Endothelial cell of umbilical vein (primary cell): ENCODE measurements around the gene BMPR1A. TPM values are rescaled to one million over a fixed set of nuclear protein-coding genes. Genes with fewer than 3 reads are reported as not detected.

ENCODE experiments used
- BruUV-seq: library from RNA; stranded (reverse); fragments of 400-500 nt; replicated peaks from 2 replicates; lab custom pipeline; 2021; lab: Mats Ljungman, UMichigan
- CTCF ChIA-PET: fragments of 300-600, 350-600 bp; sonication (Branson Sonifier 250); formaldehyde crosslinking; loops from one replicate; lab custom pipeline; 2021; ENCODE audit warnings: antibody characterized with exemption, inconsistent platforms; lab: Charles Lee
- POLR2A ChIA-PET: fragments of 300-600, 350-600 bp; sonication (Branson Sonifier 250); formaldehyde crosslinking; loops from one replicate; lab custom pipeline; 2021; ENCODE audit warnings: antibody characterized with exemption, inconsistent platforms; lab: Charles Lee
- DNase-seq: peaks from one replicate; pipeline ENCODE4 v3.0.0-alpha.2; 2011; ENCODE audit warnings: low read depth, low spot score
- FAIRE-seq: peaks from 2 replicates; lab custom pipeline; 2011; peaks lifted over from hg19 to GRCh38; lab: Jason Lieb, UNC
- H2AFZ ChIP-seq: 2 replicates; pipeline ENCODE4 v1.6.0; 2012; ENCODE audit warnings: low read depth, low read length, control low read depth, inconsistent platforms
- H3K27ac ChIP-seq: 2 replicates; pipeline ENCODE4 v1.5.1; 2011; ENCODE audit warnings: low read depth, mild to moderate bottlenecking, control low read depth, low read length, moderate library complexity; ENCODE audit not compliant: insufficient read depth
- H3K27me3 ChIP-seq, 2 experiments: 2 replicates each; pipeline versions ENCODE4 v1.6.0 to v1.6.1; 2011; ENCODE audit warnings: low read length in 2 of 2, mixed read lengths in 1 of 2; ENCODE audit not compliant: control insufficient read depth in 2 of 2, insufficient read depth in 2 of 2
- H3K36me3 ChIP-seq, 2 experiments: 2 replicates in 1 of 2; 3 replicates in 1 of 2; pipeline ENCODE4 v1.5.1; 2011; ENCODE audit warnings: low read length in 2 of 2, mild to moderate bottlenecking in 1 of 2, moderate library complexity in 1 of 2; ENCODE audit not compliant: control insufficient read depth in 2 of 2, insufficient read depth in 2 of 2; ENCODE audit errors: extremely low read depth in 1 of 2
- H3K4me1 ChIP-seq: 3 replicates; pipeline ENCODE4 v1.5.1; 2011; ENCODE audit warnings: mild to moderate bottlenecking, low read length; ENCODE audit not compliant: control insufficient read depth, insufficient read depth; ENCODE audit errors: extremely low read depth
- H3K4me2 ChIP-seq: 2 replicates; pipeline ENCODE4 v1.6.1; 2011; ENCODE audit warnings: low read length, control low read depth, mixed read lengths; ENCODE audit not compliant: insufficient read depth
- H3K4me3 ChIP-seq, 3 experiments: fragments of 200-600 bp in 1 of 3; sonication (generic), shearing (Covaris generic) in 1 of 3; replicated peaks in 1 of 3; 2 replicates each; pipeline ENCODE4 v1.5.1; 2011 to 2016; ENCODE audit warnings: control low read depth in 3 of 3, low read length in 3 of 3, mild to moderate bottlenecking in 2 of 3, inconsistent platforms in 1 of 3, low read depth in 1 of 3, moderate library complexity in 1 of 3; ENCODE audit not compliant: insufficient read depth in 1 of 3
- H3K79me2 ChIP-seq: 2 replicates; pipeline ENCODE4 v1.6.0; 2012; ENCODE audit warnings: low read length, inconsistent platforms; ENCODE audit not compliant: control insufficient read depth, insufficient read depth
- H3K9ac ChIP-seq: replicated peaks from 2 replicates; pipeline ENCODE3; 2011; ENCODE audit warnings: low read length, control low read depth; ENCODE audit not compliant: insufficient read depth; ENCODE audit errors: extremely low read depth
- H3K9me1 ChIP-seq: replicated peaks from 3 replicates; pipeline ENCODE4 v1.6.0; 2011; ENCODE audit warnings: mild to moderate bottlenecking, low read length; ENCODE audit not compliant: control insufficient read depth, insufficient read depth; ENCODE audit errors: extremely low read depth
- H3K9me3 ChIP-seq: replicated peaks from 2 replicates; pipeline ENCODE4 v1.5.1; 2012; ENCODE audit warnings: low read length, inconsistent platforms; ENCODE audit not compliant: control insufficient read depth, insufficient read depth
- H4K20me1 ChIP-seq: replicated peaks from 2 replicates; pipeline ENCODE3; 2011; ENCODE audit warnings: mild to moderate bottlenecking, low read length; ENCODE audit not compliant: control insufficient read depth, insufficient read depth; ENCODE audit errors: extremely low read depth
- CTCF ChIP-seq, 2 donors: IDR thresholded peaks; 1 replicate in 1 of 2; 2 replicates in 1 of 2; pipeline ENCODE4 v1.5.1; 2011; ENCODE audit warnings: low read length in 2 of 2, mild to moderate bottlenecking in 2 of 2, moderate library complexity in 2 of 2, control low read depth in 1 of 2, inconsistent platforms in 1 of 2, low read depth in 1 of 2; ENCODE audit not compliant: insufficient read depth in 1 of 2; ENCODE audit errors: extremely low read depth in 1 of 2
- EZH2 ChIP-seq: IDR thresholded peaks from 2 replicates; pipeline ENCODE4 v1.6.1; 2012; ENCODE audit warnings: borderline replicate concordance, low read depth, mild to moderate bottlenecking, moderate library complexity, low read length, inconsistent platforms; ENCODE audit not compliant: severe bottlenecking
- FOS ChIP-seq: IDR thresholded peaks from 2 replicates; pipeline ENCODE4 v1.6.1; 2011; ENCODE audit warnings: mild to moderate bottlenecking, low read length, moderate library complexity, borderline replicate concordance; ENCODE audit not compliant: insufficient read depth
- GATA2 ChIP-seq: IDR thresholded peaks from 2 replicates; pipeline ENCODE4 v1.7.0; 2011; ENCODE audit warnings: low read depth, mild to moderate bottlenecking, moderate library complexity, mixed read lengths, low read length; ENCODE audit not compliant: insufficient read length, insufficient read depth
- JUN ChIP-seq: IDR thresholded peaks from 2 replicates; pipeline ENCODE4 v1.6.1; 2011; ENCODE audit warnings: borderline replicate concordance, low read depth; ENCODE audit not compliant: insufficient read length, insufficient read depth
- MYC ChIP-seq: IDR thresholded peaks from one replicate; pipeline ENCODE4 v1.6.1; 2011; ENCODE audit warnings: mild to moderate bottlenecking, low read depth, low read length
- POLR2A ChIP-seq: IDR thresholded peaks from 2 replicates; pipeline ENCODE4 v1.6.1; 2012; ENCODE audit warnings: low read depth, mild to moderate bottlenecking, control low read depth, low read length
- POLR2AphosphoS5 ChIP-seq: IDR thresholded peaks from 2 replicates; pipeline ENCODE4 v1.6.1; 2012; ENCODE audit warnings: low read depth, mild to moderate bottlenecking, control low read depth, low read length, moderate library complexity; ENCODE audit not compliant: insufficient read depth
- dilution Hi-C: fragments of 300-500 bp; cut with MboI; formaldehyde crosslinking; loops from one replicate; pipeline ENCODE4 v1.15.0; 2019; ENCODE audit warnings: low sequenced_read_pairs; ENCODE audit not compliant: extremely low pct_ligation_motif_present
- intact Hi-C: fragments of 100-400 bp; cut with micrococcal nuclease; formaldehyde crosslinking; loops from one replicate; pipeline ENCODE4 v1.10.0; 2022
- polyA plus RNA-seq, 4 experiments: library from polyadenylated mRNA; depleted of rRNA in 3 of 4; stranded (reverse) in 3 of 4; unstranded in 1 of 4; fragments of >200 nt; gene quantifications; 2 replicates each; pipeline versions ENCODE4 v1.2.1 to v1.2.3, GENCODE V29; 2011 to 2012; ENCODE audit warnings: missing spikeins in 1 of 4
- total RNA-seq: library from RNA; stranded (reverse); gene quantifications from 2 replicates; pipeline ENCODE4 v1.2.3, GENCODE V29; 2021
- TF ChIP-seq, protein P1 (sequence below): IDR thresholded peaks from 2 replicates; pipeline ENCODE4 v1.6.1; 2011; ENCODE audit not compliant: insufficient read depth, insufficient read length

BMPR1A gene
- total and polyA plus RNA-seq, 2 donors (not counting 3 experiments of a cell fraction or from before 2014, with no cell fraction given): not detected

DNA sequence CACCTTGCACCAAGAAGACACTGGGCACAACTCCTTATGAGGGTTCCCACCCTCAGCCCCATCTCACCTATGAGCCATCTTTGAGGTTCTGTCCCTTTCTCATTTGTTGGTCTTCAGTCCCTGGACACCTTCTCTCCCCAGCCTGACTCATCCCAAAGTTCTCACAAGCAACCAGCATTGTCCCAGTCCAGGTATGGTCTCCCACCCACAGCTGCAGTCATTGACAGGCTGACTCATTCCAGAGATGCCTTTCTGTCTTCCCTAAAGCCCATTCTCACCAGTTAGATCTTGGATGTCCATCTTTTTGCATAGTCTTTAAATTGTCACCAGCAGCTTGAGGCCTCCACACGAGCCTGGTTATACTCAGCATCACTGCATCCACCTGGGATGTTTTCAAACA, 26.7 kb upstream of the BMPR1A start:
- H2AFZ ChIP-seq: no peak overlapping the region
- intact Hi-C loops (no loop called here), dilution Hi-C loops (no loop called here)
- TF ChIP-seq EZH2 (no peak), POLR2AphosphoS5 (no peak), GATA2 (no peak), FOS (no peak), MYC (no peak), JUN (no peak), POLR2A (no peak), CTCF (IDR thresholded peaks at IDR 0.05; ENCODE audit: extremely low read depth in 1 of 2, insufficient read depth in 1 of 2, low read depth in 1 of 2, low read length in 2 of 2) (no peak)
- TF ChIP-seq, protein P1, sequence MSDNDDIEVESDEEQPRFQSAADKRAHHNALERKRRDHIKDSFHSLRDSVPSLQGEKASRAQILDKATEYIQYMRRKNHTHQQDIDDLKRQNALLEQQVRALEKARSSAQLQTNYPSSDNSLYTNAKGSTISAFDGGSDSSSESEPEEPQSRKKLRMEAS: no peak
- no peak overlapping the region for H3K4me2 ChIP-seq
- ChIA-PET POLR2A (no interaction called here), CTCF (interaction anchor here (1.6 kb wide), 1 partner anchor 36 kb away, joined by 4 read pairs; no protein-coding TSS in a partner anchor)
- H3K9me1 ChIP-seq: no peaks in the 10 kb centered on the region
- no peak overlapping the region for H3K27ac ChIP-seq
- BruUV-seq: no TSS peak
- DNase-seq (no peak), FAIRE-seq (no peak)
- no peaks in the 10 kb centered on the region for H3K36me3 ChIP-seq
- no peaks in the 10 kb centered on the region for H4K20me1 ChIP-seq
- no peak overlapping the region for H3K9ac ChIP-seq
- H3K4me3 ChIP-seq: no peak overlapping the region
- no peaks in the 10 kb centered on the region for H3K4me1 ChIP-seq
- H3K9me3 ChIP-seq: no peaks in the 10 kb centered on the region
- no peaks in the 10 kb centered on the region for H3K79me2 ChIP-seq
- H3K27me3 ChIP-seq: peaks cover 81 to 86% of the 10 kb centered on the region in 2 experiments
